ENCODE data around the gene USB1. TPM values are rescaled to one million over a fixed set of nuclear protein-coding genes. Genes with fewer than 3 reads are reported as not detected.

USB1 gene
- total RNA-seq, 1 donor from 2014 or later = 79.5 TPM

- Mint-ChIP-seq H3K9me3 (ENCODE audit: unreplicated experiment) (no peaks in the 10 kb centered on the region), H3K4me1 (ENCODE audit: unreplicated experiment) (peaks cover 18% of the 10 kb centered on the region), H3K4me3 (ENCODE audit: unreplicated experiment) (no peak overlapping the region), H3K36me3 (ENCODE audit: low read depth, unreplicated experiment) (peaks cover 4% of the 10 kb centered on the region), H3K27me3 (ENCODE audit: unreplicated experiment) (peaks cover 2% of the 10 kb centered on the region), H3K27ac (ENCODE audit: unreplicated experiment) (no peak overlapping the region)
- DNase-seq (ENCODE audit: low spot score) = no peak
- no peak for TF ChIP-seq CTCF (IDR thresholded peaks at IDR 0.05; ENCODE audit: unreplicated experiment)
These were observed 15.7 kb downstream of the USB1 start for GRCh38 chr16:58016840-58017446.

- H3K27me3 Mint-ChIP-seq (ENCODE audit: unreplicated experiment) = peaks cover 7% of the 10 kb centered on the region
- DNase-seq (ENCODE audit: low spot score) = no peak
- no peak for TF ChIP-seq CTCF (IDR thresholded peaks at IDR 0.05; ENCODE audit: unreplicated experiment)
- no peak overlapping the region for H3K27ac Mint-ChIP-seq (ENCODE audit: unreplicated experiment)
- no peak overlapping the region for H3K4me3 Mint-ChIP-seq (ENCODE audit: unreplicated experiment)
- peaks cover 4% of the 10 kb centered on the region for H3K36me3 Mint-ChIP-seq (ENCODE audit: low read depth, unreplicated experiment)
- H3K9me3 Mint-ChIP-seq (ENCODE audit: unreplicated experiment) = no peaks in the 10 kb centered on the region
- H3K4me1 Mint-ChIP-seq (ENCODE audit: unreplicated experiment) = peaks cover 21% of the 10 kb centered on the region
These were observed 17.6 kb downstream of the USB1 start for GRCh38 chr16:58018803-58019202.

- Mint-ChIP-seq H3K4me3 (ENCODE audit: unreplicated experiment) (no peak overlapping the region), H3K36me3 (ENCODE audit: low read depth, unreplicated experiment) (peaks cover 4% of the 10 kb centered on the region), H3K4me1 (ENCODE audit: unreplicated experiment) (peaks cover 26% of the 10 kb centered on the region), H3K27ac (ENCODE audit: unreplicated experiment) (no peak overlapping the region), H3K27me3 (ENCODE audit: unreplicated experiment) (peaks cover 13% of the 10 kb centered on the region), H3K9me3 (ENCODE audit: unreplicated experiment) (no peaks in the 10 kb centered on the region)
- TF ChIP-seq CTCF (IDR thresholded peaks at IDR 0.05; ENCODE audit: unreplicated experiment) = no peak
- no peak for DNase-seq (ENCODE audit: low spot score)
These were observed 18.8 kb downstream of the USB1 start for GRCh38 chr16:58019866-58020538.

- H3K27me3 Mint-ChIP-seq (ENCODE audit: unreplicated experiment) = peaks cover 14% of the 10 kb centered on the region
- DNase-seq (ENCODE audit: low spot score) = peak; percentile 69
- peak overlapping the region; percentile 7 for H3K4me3 Mint-ChIP-seq (ENCODE audit: unreplicated experiment)
- peaks cover 4% of the 10 kb centered on the region for H3K36me3 Mint-ChIP-seq (ENCODE audit: low read depth, unreplicated experiment)
- peaks cover 27% of the 10 kb centered on the region for H3K4me1 Mint-ChIP-seq (ENCODE audit: unreplicated experiment)
- H3K27ac Mint-ChIP-seq (ENCODE audit: unreplicated experiment) = peak overlapping the region; percentile 11
- no peaks in the 10 kb centered on the region for H3K9me3 Mint-ChIP-seq (ENCODE audit: unreplicated experiment)
- peak; percentile 54 for TF ChIP-seq CTCF (IDR thresholded peaks at IDR 0.05; ENCODE audit: unreplicated experiment)
These were observed 19.7 kb downstream of the USB1 start for GRCh38 chr16:58020628-58021521.
